GM19463 (cell line): ENCODE data around the gene TRIM47.

ENCODE experiments used
- ATAC-seq: cut with Tn5 transposase; IDR thresholded peaks from one replicate; pipeline ENCODE4 v1.9.1; 2021; ENCODE audit warnings: mild to moderate bottlenecking, moderate library complexity; ENCODE audit not compliant: unreplicated experiment

The TRIM47 gene

DNA sequence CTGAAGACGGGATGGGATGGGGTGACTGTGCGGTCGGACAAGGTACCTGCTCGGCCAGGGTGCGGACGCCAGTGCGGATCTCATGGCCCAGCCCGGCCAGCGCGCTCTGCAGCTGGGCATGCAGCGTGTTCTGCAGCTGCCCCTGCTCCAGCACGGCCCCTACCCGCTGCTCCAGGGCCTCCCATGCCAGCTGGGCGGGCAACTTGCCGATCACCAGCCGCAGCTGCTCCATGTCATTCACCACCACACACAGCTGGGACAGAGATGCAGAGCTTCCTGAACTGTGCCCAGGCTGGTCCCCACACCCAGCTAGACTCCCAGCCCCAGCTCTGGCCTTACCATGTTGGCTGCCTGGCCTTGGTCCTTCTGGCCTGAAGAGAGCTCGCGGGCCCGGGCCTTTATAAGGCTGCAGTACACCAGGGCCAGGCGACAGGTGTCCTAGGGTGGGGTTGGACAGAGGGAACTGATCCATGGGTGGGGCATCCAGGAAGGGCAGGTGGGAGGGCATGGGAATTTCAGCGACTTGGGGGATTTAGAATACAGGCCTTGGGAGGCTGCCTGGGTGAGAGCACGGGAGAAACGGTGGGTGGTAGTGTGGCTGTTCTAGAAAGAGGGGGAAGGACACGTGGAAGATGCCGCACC lies 44.0 kb downstream of the TRIM47 start:
- ATAC-seq = no peak

DNA sequence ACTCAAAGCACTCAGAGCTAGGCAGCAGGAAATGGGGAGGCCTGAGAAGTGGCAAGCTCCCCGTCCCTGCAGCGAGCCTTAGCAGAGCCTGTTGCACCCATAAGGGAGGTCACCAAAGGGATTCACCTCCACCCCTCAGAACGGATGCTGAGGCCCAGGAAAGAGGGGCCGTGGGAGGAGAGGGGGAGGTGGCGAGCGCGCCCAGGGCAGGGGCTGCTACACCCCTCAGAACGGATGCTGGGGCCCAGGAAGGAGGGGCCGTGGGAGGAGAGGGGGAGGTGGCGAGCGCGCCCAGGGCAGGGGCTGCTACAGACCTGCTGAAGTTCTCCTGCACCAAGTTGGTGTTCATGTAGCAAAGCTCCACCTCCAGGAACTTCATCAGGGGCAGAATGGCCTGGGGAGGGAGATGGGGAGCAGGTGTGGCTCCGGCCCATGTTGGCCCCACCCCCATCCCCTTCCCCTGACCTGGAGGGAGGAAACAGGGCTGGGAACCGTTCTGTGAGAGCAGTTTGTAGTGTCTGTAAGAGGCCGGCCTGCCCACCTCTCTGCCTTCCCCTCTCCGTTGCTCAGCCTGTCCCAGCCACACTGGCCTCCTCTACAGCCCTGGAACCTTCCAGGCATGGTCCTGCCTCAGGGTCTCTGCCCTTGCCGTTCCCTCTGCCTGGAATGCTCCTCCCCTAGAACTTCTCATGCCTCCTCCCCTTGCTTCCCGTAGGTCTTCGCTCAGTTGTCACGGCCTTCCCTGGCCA lies 45.6 kb downstream of the TRIM47 start:
- ATAC-seq = no peak

DNA sequence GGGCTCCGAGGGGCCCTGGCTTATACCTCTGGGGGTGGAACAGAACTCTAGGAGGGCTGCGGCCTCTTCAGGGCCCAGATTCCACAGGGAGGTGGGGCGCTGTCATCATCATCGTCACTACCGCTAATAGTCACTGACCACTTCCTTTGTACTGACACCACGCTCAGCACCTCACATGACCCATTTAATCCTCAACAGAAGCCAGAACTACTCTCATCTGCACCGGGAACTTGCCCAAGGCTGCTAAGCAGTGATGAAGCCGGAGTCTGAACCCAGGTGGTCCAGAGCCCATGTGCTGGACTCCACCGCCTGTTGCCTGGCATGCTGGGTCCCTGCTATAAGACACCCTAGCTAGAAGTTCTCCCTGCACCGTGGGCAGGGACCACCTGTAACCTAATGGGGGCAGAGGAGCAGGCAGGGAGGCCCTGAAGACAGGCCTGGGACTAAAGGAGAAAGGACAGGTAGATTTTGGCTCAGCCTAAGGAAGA lies 46.2 kb downstream of the TRIM47 start:
- no peak for ATAC-seq

DNA sequence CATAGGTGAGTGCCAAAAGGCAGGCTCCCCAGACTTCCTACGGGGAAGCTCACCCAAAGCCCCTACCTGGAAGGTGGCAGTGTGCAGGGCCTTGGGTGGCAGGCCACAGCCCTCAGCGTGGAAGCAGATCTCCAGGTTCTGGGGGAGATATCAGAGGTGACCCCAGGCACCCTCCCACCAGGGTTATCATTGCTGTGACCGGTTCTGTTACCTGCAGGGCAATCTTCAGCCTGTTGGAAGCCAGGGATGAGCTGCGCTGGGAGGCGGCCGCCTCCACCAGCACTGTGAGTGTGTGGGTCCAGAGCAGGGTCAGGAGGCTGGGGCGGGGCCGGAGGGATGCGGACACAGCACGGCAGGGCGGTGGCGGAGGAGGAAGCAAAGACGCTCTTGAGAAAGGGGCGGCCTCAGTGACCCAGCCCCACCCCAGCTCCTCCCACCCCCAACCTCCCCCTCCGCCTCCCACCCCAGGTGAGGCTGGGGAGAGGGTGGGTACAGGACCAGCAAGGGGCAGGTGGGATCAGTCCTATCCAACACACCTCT lies 47.3 kb downstream of the TRIM47 start:
- ATAC-seq = no peak

DNA sequence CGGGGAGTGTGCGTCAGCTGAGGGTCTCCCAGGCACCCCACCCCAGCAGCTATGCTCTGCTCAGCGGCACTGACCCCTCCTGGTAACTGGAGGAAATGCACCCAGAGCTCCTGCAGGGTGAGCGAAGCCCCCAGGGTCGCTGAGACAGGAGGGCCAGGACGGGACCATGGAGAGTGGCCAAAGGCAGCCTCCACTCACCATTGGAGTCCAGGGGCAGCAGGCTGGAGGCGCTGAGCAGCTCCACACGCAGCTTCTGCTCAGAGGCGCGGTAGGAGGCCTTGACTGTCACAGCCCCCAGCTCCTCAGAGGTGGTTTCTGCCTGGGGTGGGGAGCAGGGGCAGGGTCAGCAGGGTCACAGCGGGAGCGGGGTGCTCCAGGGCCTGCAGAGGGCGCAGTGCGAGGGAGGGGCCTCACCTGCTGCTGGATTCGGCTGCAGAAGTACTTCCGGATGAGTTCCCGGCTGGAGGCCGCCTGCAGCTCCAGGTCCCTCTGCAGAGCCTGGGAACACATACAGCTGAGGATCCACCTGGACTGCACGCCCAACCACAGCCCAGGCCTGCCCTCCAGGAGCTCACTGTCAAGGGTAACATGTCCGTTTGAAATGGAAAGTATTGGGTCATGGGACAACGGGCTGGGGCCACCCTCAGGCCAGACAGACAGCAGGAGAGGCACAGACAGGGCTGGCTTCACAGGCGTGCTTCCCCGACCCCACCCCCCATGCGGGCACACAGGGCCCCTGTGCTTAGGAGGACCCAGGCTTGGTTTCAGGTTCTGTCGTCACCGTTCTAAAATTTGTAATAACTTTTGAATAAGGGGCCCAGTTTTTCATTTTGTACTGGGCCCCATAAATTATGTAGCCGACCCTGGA lies 48.0 kb downstream of the TRIM47 start:
- ATAC-seq = no peak

DNA sequence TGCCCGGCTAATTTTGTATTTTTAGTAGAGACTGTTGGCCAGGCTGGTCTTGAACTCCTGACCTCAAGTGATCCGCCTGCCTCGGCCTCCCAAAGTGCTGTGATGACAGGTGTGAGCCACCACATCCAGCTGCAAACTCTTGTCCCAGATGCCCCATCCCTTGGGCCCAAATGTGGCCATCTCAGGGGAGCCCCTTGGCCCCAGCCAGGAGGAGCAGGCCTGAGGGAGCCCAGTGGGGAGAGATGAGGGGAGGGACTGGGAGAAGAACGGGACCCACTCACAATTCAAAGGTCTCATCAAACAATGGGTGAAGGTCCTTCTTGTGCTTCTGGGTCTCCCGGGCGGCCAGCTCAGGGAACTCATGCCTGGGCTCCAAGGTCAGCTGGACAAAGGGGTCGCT lies 48.6 kb downstream of the TRIM47 start:
- no peak for ATAC-seq

DNA sequence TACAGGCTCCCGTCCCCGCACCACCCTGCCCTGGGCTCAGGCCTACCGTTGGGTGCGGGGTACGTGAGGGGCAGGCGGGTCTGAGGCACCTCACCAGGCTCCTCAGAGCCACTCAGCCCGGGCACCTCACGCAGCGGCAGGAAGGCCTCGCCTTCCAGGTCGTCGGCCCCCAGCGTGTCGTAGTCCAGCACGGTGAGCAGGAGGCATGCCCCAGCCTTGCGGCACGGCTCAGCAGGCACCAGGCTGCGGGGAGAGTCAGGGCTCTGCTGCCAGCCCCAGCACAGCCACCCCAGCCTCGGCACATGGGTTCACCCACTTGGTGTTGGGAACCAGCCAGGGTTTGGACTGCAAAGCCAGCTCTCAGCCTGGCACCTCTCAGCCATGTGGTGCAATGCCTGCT lies 49.6 kb downstream of the TRIM47 start:
- no peak for ATAC-seq

DNA sequence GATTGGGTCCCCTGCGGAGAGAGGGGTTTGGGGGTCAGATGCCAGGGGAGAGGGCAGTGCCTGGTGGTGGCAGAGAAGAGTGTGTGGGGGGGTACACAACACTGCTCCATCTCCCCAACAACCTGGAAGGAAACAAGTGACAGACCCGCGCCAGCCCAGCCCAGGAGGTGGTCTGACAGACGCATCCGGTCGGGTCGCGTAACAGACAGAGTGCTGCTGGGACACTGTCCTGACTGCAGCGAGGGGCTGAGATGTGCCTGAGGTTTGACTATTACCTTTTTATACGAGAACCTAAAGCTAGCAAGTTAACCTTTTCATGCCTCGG lies 50.3 kb downstream of the TRIM47 start:
- ATAC-seq = no peak

DNA sequence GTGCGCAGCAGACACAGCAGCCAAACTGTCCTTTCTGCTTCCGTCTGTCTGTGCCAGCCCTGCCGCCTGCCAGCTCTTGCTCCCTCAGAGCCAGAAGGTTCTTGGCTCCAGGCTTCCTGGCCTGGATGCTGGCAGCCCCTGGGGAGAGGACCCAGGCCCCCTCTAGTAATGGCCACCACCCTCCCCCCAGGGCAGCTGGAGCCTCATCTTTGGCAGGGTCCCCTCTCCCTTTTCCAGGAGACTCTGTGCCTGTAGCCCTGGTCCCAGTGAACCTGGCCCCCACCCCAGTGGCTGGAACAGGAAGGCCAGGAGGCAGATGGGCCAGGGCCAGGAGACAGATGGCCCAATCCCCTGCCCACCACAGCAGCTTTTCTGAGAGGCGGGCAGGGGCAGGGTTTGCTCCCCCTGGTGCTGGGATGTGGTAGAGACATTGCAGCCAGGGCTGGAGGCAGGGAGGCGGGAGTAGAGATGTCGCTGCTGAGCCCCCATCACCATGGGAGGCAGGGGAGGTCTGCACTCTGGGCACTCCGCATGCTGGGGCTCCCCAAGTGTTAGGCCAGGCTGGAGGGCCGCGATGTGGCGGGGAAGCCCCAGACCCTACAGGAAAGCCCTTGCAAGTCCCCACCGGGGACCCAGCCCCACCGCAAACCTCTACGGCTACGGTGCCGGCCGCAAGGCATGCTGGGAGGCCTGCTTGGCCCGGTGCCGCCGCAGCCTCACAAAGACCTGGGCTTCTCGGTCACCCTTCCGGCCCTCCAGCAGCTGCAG lies 50.9 kb downstream of the TRIM47 start:
- no peak for ATAC-seq

DNA sequence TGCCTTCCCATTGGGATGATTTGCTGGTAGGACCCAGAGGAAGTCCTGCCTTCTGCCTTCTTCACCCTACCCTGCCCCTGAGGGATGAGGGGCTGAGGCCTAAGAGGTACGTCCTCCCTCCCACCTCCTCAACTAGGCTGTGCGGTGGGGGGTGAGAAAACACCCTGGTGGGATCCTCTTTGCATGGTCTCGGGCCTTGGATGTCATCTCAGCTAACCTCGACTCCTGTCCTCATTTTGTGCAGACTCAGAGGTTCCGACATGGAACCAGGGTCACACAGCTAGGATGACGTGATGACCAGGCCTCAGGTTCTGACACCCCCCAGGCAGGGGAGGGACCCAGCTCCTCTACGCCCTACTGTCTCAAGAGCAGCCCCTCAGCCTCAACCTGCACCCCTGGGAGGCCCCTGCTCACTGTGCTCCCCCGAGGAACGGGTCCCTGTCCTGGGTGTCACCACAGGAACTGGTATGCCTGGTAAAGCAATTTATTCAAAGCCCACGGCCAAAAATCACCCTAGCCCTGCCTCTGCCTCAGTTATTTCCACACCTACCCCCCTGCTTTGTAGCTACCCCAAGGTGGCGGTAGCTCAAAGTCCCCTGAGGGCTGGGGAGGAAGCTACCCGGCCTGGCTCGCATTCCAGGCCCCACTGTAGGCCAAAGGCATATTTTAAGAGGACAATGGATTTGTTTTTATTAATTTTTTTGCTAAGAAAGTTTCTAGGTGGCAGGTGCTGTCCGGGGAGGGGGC lies 51.6 kb downstream of the TRIM47 start:
- no peak for ATAC-seq

DNA sequence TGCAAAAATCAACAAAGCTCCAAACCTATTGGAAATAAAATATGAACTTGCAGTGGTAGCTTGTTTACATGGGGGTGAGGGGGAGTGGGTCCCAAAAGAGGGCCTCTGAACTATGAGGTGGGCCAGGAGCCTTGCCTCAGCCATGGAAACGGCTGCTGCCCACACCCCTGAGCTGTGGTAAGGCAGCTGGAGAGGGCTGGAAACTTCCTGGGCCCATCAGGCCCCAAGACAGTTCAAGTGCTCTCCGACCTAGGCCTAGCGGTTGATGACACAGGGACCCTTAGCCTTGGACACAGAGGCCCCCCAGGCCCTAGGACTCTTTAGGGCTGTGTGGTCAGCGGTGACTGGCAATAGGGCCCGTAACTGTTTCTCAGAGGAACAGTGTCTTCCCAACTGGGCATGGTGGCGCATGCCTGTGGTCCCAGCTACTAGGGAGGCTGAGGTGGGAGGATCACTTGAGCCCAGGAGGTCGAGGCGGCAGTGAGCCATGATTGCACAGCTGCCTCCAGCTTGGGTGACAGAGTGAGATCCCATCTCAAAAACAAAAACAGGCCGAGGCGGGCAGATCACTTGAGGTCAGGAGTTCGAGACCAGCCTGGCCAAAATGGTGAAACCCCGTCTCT lies 52.5 kb downstream of the TRIM47 start:
- no peak for ATAC-seq

DNA sequence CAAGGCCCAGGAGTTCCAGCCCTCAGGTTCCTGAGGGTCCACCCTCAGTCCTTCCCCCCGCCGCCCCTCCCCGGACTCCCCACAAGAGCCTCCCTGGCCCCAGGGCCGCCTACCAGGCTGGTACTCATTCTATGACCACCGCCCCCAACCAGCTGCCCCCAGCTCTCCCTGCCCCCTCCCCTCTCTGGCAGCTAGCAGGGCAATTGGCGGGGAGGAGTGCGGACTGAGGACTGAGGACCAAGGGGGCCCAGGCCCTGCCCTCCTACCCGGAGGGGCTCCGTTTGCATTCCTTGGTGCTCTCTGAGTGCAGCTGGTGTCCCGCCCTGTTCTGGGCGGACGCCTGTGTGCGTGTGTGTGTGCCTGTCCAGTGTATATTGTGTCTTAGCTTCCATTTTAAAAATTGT lies 53.2 kb downstream of the TRIM47 start:
- no peak for ATAC-seq

DNA sequence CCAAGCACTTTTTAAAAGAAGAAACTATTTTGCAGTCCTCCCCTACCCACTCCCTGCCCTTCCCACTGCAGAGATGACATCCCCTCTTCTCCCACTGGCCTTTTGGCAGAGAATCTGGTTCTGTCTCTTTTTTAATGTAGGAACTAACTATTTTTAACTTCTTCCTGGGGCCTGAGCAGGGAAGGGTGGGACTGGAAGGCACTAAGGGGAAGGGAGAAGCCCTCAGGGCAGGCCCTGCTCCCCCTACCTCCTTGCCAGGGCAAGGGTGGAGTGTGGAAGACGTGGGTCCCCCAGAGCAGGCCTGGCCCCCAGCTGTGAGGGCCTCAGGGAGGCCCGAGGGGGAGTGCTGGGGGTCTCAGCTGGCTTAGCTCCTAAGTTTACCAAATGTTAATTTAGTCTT lies 53.7 kb downstream of the TRIM47 start:
- no peak for ATAC-seq
